Measurements from ENCODE around the gene ZNF546. TPM values are rescaled to one million over a fixed set of nuclear protein-coding genes. Genes with fewer than 3 reads are reported as not detected.

Gene ZNF546
- total RNA-seq, 4 donors from 2014 or later, result 3.2 to 6.9 (median 4.2) TPM

DNA sequence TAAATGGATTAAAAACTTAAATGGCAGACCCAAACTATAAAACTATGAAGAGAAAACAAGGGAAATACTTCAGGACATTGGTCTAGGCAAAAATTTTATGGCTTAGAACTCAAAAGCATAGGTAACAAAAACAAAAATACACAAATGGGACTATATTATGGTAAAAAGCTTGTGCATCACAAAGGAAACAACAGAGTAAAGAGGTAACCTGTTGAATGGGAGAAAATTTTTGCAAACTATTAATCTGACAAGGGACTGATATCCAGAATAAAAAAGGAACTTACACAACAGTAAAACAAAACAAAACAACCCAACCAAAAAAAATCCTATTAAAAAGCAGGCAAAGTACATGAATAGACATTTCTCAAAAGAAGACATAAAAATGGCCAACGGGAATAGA is 9.3 kb upstream of the ZNF546 start:
- ATAC-seq (no peak), DNase-seq (no peak)
- no peaks in the 10 kb centered on the region for H3K4me1 ChIP-seq
- H3K27me3 ChIP-seq, result no peaks in the 10 kb centered on the region
- in situ Hi-C loops (cut with MboI; ENCODE audit: low sequenced_read_pairs in 4 of 4) (loop anchor here in 1 of 4 donors (25.0 kb wide), 1 partner anchor 225 kb away; the partner anchor contains the start of gene TTC9B), intact Hi-C loops (cut with DNase I; ENCODE audit: low total_unique reads) (no loop called here)
- peaks cover 0 to 18% of the 10 kb centered on the region in 2 donors for H3K36me3 ChIP-seq
- no peak overlapping the region for H3K4me3 ChIP-seq
- peaks cover 0 to 3% (median 3%) of the 10 kb centered on the region in 3 donors for H3K9me3 ChIP-seq
- no peak overlapping the region for H3K27ac ChIP-seq
- TF ChIP-seq CTCF (IDR thresholded peaks at IDR 0.05 in 4 of 5, conservative IDR thresholded peaks at IDR 0.05 in 1 of 5), result no peak
- TF ChIP-seq POLR2A (IDR thresholded peaks at IDR 0.05), result no peak

DNA sequence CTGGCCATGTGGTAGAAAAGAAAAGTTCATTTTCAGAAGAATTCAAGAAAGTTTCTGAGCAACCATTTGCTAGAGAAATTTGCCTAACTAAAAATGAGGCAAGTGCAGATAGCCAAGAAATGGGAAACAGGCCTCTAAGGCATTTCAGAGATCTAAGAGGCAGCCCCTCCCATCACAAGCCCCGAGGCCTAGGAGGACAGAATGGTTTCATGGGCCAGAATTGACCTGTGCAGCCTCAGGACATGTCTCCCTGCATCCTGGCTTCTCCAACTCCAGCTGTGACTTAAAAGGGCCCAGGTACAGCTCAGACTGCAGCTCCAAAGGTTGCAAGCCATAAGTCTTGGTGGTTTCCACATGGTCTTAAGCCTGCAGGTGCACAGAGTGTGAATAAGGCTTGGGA is 3.3 kb upstream of the ZNF546 start:
- intact Hi-C loops (cut with DNase I; ENCODE audit: low total_unique reads), result loop anchor here (10.0 kb wide), 1 partner anchor 201 kb away; the partner anchor contains the start of gene MAP3K10
- no peak for TF ChIP-seq POLR2A (IDR thresholded peaks at IDR 0.05)
- TF ChIP-seq CTCF (IDR thresholded peaks at IDR 0.05 in 4 of 5, conservative IDR thresholded peaks at IDR 0.05 in 1 of 5), result no peak
- Histone ChIP-seq H3K4me3 (no peak overlapping the region), H3K27ac (no peak overlapping the region), H3K9me3 (no peaks in the 10 kb centered on the region), H3K4me1 (peaks cover 13 to 17% of the 10 kb centered on the region in 2 donors), H3K36me3 (no peaks in the 10 kb centered on the region), H3K27me3 (no peaks in the 10 kb centered on the region)
- in situ Hi-C loops (cut with MboI; ENCODE audit: low sequenced_read_pairs in 4 of 4), result loop anchor here in 1 of 4 donors (25.0 kb wide), 1 partner anchor 219 kb away; the partner anchor contains the start of gene TTC9B
- no peak for DNase-seq
- no peak for ATAC-seq

- Histone ChIP-seq H3K9me3 (no peaks in the 10 kb centered on the region), H3K4me1 (peaks cover 13 to 17% of the 10 kb centered on the region in 2 donors), H3K27me3 (no peaks in the 10 kb centered on the region), H3K27ac (no peak overlapping the region), H3K4me3 (no peak overlapping the region), H3K36me3 (peaks cover 0 to 4% of the 10 kb centered on the region in 2 donors)
- DNase-seq (no peak), ATAC-seq (no peak)
- no peak for TF ChIP-seq POLR2A (IDR thresholded peaks at IDR 0.05)
- TF ChIP-seq CTCF (IDR thresholded peaks at IDR 0.05 in 4 of 5, conservative IDR thresholded peaks at IDR 0.05 in 1 of 5), result no peak
- intact Hi-C loops (cut with DNase I; ENCODE audit: low total_unique reads), result loop anchor here (10.0 kb wide), 1 partner anchor 200 kb away; the partner anchor contains the start of gene MAP3K10
- in situ Hi-C loops (cut with MboI; ENCODE audit: low sequenced_read_pairs in 4 of 4), result loop anchor here in 1 of 4 donors (25.0 kb wide), 1 partner anchor 218 kb away; the partner anchor contains the start of gene TTC9B
Measured at GRCh38 chr19:39994361-39994760, 2.5 kb upstream of the ZNF546 start.

GRCh38 chr19:39995794-39996193 is 1.1 kb upstream of the ZNF546 start:
- no peaks in the 10 kb centered on the region for H3K27me3 ChIP-seq
- no peak for ATAC-seq
- H3K4me3 ChIP-seq, result peak overlapping the region in 2 of 4 donors; percentile 85
- H3K4me1 ChIP-seq, result peaks cover 13 to 17% of the 10 kb centered on the region in 2 donors
- no peak for DNase-seq
- in situ Hi-C loops (cut with MboI; ENCODE audit: low sequenced_read_pairs in 4 of 4), result loop anchor here in 1 of 4 donors (25.0 kb wide), 1 partner anchor 217 kb away; the partner anchor contains the start of gene TTC9B
- intact Hi-C loops (cut with DNase I; ENCODE audit: low total_unique reads), result loop anchor here (5.0 to 10.0 kb wide), 2 partner anchors 97 to 199 kb away; partner anchors contain the start of genes MAP3K10 and ZNF780A
- H3K36me3 ChIP-seq, result peaks cover 0 to 13% of the 10 kb centered on the region in 2 donors
- TF ChIP-seq POLR2A (IDR thresholded peaks at IDR 0.05) (no peak), CTCF (IDR thresholded peaks at IDR 0.05 in 4 of 5, conservative IDR thresholded peaks at IDR 0.05 in 1 of 5) (no peak)
- H3K27ac ChIP-seq, result no peak overlapping the region
- H3K9me3 ChIP-seq, result no peaks in the 10 kb centered on the region

Data from gastrocnemius medialis (tissue), 4 donors.